Astrocyte (in vitro differentiated cells and primary cell): Measurements from ENCODE around the gene OR12D3.

Experiments used
- CTCF ChIP-seq: IDR thresholded peaks from 2 replicates; pipeline ENCODE4 v1.5.1; 2011; ENCODE audit warnings: low read depth, mild to moderate bottlenecking, inconsistent platforms, low read length, moderate library complexity; ENCODE audit not compliant: insufficient read depth
- EZH2 ChIP-seq: IDR thresholded peaks from 2 replicates; pipeline ENCODE4 v1.6.1; 2012; ENCODE audit warnings: mild to moderate bottlenecking, low read length, inconsistent platforms; ENCODE audit not compliant: insufficient read depth

DNA sequence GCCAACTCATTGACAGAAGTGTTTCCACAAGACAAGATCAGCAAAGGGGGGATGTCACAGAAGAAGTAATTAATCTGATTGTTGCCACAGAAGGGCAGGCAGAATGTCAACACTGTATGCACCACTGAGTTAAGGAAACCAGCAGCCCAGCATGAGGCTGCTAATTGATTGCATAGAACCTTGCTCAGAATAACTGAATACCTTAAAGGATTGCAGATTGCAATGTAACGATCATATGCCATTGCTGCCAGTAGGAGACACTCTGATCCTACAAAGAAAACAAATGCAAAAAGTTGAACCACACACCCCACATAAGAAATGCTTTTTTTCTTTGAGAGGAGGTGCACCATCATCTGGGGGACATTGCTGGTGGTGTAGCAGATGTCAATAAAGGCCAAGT lies 19.5 kb downstream of the OR12D3 start:
- TF ChIP-seq CTCF (no peak), EZH2 (no peak)
